ENCODE data around the gene MRPL48.

The MRPL48 gene

GRCh38 chr11:73907191-73907590, 119.5 kb downstream of the MRPL48 start:
- no peak for DNase-seq

GRCh38 chr11:73912026-73912425, 124.4 kb downstream of the MRPL48 start:
- no peak for DNase-seq

- DNase-seq = no peak
Measured at GRCh38 chr11:73913472-73913871, 125.8 kb downstream of the MRPL48 start.

- no peak for DNase-seq
Measured at GRCh38 chr11:73914284-73914683, 126.6 kb downstream of the MRPL48 start.
